Right lobe of liver (tissue), 4 donors: ENCODE results near the gene MYO10.

Experiments used
- CTCF ChIP-seq, 4 donors: fragments of 200-600 bp in 3 of 4; fragments of 450-650 bp in 1 of 4; IDR thresholded peaks; one replicate each; pipeline versions ENCODE4 v1.5.1 to v1.8.0; 2016 to 2022; ENCODE audit warnings: antibody characterized with exemption in 4 of 4, mild to moderate bottlenecking in 2 of 4
- POLR2A ChIP-seq: fragments of 450-650 bp; IDR thresholded peaks from one replicate; pipeline ENCODE4 v1.6.1; 2017; ENCODE audit warnings: antibody characterized with exemption, mild to moderate bottlenecking
- donor health status: DM: no; HTN: no; CAD: no.
- donor health status: DM: no; HTN: no; CAD: no.
- donor health status: DM: no; HTN: yes; CAD: no.

- TF ChIP-seq CTCF (IDR thresholded peaks at IDR 0.05) (no peak), POLR2A (no peak)
Measured at GRCh38 chr5:16803831-16804230, 132.3 kb downstream of the MYO10 start.
